ENCODE measurements around the gene ID1.

DNA sequence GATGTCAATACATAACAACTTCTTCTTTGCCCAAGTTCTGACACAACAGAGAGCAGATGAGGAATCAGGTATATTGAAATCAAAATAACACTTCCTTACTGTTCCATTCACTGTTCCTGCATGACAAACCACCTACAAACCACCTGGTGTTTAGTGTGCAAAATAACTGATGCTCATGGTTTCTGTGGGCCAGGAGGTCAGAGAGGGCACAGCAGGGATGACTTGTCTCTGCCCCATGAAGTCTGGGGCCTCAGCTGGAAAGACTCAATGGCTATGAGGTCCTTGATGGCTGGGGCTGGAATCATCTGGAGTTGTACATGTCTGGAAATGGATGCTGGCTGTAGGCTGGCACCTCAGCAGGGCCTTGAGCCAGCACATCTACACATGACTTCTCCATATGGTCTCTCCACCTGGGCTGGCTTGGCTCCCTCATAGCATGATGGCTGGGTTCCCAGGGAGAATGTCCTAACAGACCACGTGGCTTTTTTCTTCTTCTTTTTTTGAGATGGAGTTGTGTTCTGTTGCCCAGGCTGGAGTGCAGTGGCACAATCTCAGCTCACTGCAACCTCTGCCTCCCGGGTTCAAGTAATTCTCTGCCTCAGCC lies 25.2 kb downstream of the ID1 start:
- TF ChIP-seq, protein P1, sequence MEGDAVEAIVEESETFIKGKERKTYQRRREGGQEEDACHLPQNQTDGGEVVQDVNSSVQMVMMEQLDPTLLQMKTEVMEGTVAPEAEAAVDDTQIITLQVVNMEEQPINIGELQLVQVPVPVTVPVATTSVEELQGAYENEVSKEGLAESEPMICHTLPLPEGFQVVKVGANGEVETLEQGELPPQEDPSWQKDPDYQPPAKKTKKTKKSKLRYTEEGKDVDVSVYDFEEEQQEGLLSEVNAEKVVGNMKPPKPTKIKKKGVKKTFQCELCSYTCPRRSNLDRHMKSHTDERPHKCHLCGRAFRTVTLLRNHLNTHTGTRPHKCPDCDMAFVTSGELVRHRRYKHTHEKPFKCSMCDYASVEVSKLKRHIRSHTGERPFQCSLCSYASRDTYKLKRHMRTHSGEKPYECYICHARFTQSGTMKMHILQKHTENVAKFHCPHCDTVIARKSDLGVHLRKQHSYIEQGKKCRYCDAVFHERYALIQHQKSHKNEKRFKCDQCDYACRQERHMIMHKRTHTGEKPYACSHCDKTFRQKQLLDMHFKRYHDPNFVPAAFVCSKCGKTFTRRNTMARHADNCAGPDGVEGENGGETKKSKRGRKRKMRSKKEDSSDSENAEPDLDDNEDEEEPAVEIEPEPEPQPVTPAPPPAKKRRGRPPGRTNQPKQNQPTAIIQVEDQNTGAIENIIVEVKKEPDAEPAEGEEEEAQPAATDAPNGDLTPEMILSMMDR (IDR thresholded peaks at IDR 0.05; ENCODE audit: low read depth, low read length, poor library complexity, severe bottlenecking) = no peak
- no peak for TF ChIP-seq EZH2phosphoT487 (IDR thresholded peaks at IDR 0.05; ENCODE audit: borderline replicate concordance, low read length)

Measured in DOHH2 (cell line).